Measurements from ENCODE around the gene AQP5. TPM values are rescaled to one million over a fixed set of nuclear protein-coding genes. Genes with fewer than 3 reads are reported as not detected.

The AQP5 gene
- total and polyA plus RNA-seq, 5 donors, result 2.0 to 7.0 (median 3.3) TPM

- no peak for DNase-seq
- intact Hi-C loops (cut with DNase I), result loop anchor here in 3 of 4 donors (5.0 to 10.0 kb wide), 3 partner anchors 72 to 79 kb away; no protein-coding TSS in a partner anchor
- WGBS, result 87% methylated on average over 5 of the region's 5 CpGs
- Histone ChIP-seq H3K27ac (ENCODE audit: low read length) (no peak overlapping the region), H3K9me3 (ENCODE audit: control insufficient read depth, low read length) (no peaks in the 10 kb centered on the region), H3K27me3 (ENCODE audit: control insufficient read depth, insufficient read depth) (no peaks in the 10 kb centered on the region), H3K4me1 (ENCODE audit: control insufficient read depth, insufficient read depth, low read length) (peaks cover 3% of the 10 kb centered on the region), H3K4me3 (ENCODE audit: low read length) (no peak overlapping the region)
- no peak for ATAC-seq
Observed at GRCh38 chr12:49944046-49944445, 17.6 kb upstream of the AQP5 start.

- ATAC-seq (no peak), DNase-seq (no peak)
- Histone ChIP-seq H3K9me3 (ENCODE audit: control insufficient read depth, low read length) (no peaks in the 10 kb centered on the region), H3K27ac (ENCODE audit: low read length) (no peak overlapping the region), H3K4me3 (ENCODE audit: low read length) (no peak overlapping the region), H3K4me1 (ENCODE audit: control insufficient read depth, insufficient read depth, low read length) (peaks cover under 1% of the 10 kb centered on the region), H3K27me3 (ENCODE audit: control insufficient read depth, insufficient read depth) (no peaks in the 10 kb centered on the region)
- intact Hi-C loops (cut with DNase I), result loop anchor here in 3 of 4 donors (5.0 to 10.0 kb wide), 3 partner anchors 72 to 80 kb away; no protein-coding TSS in a partner anchor
- WGBS, result 94% methylated on average over 3 of the region's 3 CpGs
Observed at GRCh38 chr12:49944718-49945117, 17.0 kb upstream of the AQP5 start.

DNA sequence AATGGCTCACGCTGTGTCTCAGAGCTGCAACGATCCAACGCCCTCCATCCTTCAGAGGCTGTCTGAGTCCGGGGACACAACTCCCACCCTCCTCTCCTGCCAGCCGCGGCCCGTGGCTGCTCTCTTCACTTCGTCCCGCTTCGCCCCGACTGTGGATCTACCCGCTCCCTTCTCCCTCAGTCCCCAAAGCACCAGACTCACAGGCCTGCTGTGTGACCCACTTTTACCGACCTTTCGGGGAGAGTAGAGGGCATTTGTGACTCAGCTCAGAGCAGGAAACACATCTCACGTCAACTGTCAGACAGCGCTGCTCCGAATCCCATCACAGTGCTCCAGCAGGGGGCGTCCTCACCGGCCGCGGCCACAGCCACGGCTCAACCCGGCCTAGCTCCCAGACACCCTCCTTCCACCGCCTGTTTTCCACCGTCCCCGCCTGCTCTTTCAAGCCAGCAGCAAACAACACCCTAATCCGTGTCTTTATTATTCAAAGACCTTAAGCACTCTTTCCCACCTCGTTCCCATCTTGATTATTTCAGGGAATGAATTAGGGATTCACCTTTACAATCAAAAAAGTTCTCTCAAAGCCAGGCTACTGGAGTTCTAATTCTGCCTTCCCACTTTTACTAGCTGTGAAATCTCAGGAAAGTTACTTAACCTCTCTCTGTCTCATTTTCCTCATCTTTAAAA is 16.1 kb upstream of the AQP5 start:
- peak; percentile 93 to 96 for ATAC-seq

GRCh38 chr12:49946086-49946485 is 15.6 kb upstream of the AQP5 start:
- ATAC-seq (no peak), DNase-seq (no peak)
- no peaks in the 10 kb centered on the region for H3K27me3 ChIP-seq (ENCODE audit: control insufficient read depth, insufficient read depth)
- H3K4me3 ChIP-seq (ENCODE audit: low read length), result no peak overlapping the region
- intact Hi-C loops (cut with DNase I), result loop anchor here in 1 of 4 donors (10.0 kb wide), 1 partner anchor 81 kb away; no protein-coding TSS in a partner anchor
- H3K9me3 ChIP-seq (ENCODE audit: control insufficient read depth, low read length), result no peaks in the 10 kb centered on the region
- WGBS, result 90% methylated on average over 9 of the region's 9 CpGs
- H3K4me1 ChIP-seq (ENCODE audit: control insufficient read depth, insufficient read depth, low read length), result no peaks in the 10 kb centered on the region
- no peak overlapping the region for H3K27ac ChIP-seq (ENCODE audit: low read length)

More for the DNA sequence above, 16.1 kb upstream of the AQP5 start:
- H3K4me1 ChIP-seq (ENCODE audit: control insufficient read depth, insufficient read depth, low read length), result no peaks in the 10 kb centered on the region
- 7% methylated on average over 28 of the region's 28 CpGs for WGBS
- H3K9me3 ChIP-seq (ENCODE audit: control insufficient read depth, low read length), result no peaks in the 10 kb centered on the region
- peak overlapping the region; percentile 26 for H3K27ac ChIP-seq (ENCODE audit: low read length)
- H3K4me3 ChIP-seq (ENCODE audit: low read length), result no peak overlapping the region
- H3K27me3 ChIP-seq (ENCODE audit: control insufficient read depth, insufficient read depth), result no peaks in the 10 kb centered on the region
- DNase-seq, result peak; percentile 89 to 95 (median 95)
- intact Hi-C loops (cut with DNase I), result loop anchor here in 1 of 4 donors (10.0 kb wide), 1 partner anchor 81 kb away; no protein-coding TSS in a partner anchor

GRCh38 chr12:49946497-49946896 is 15.2 kb upstream of the AQP5 start:
- Histone ChIP-seq H3K4me3 (ENCODE audit: low read length) (no peak overlapping the region), H3K4me1 (ENCODE audit: control insufficient read depth, insufficient read depth, low read length) (no peaks in the 10 kb centered on the region), H3K9me3 (ENCODE audit: control insufficient read depth, low read length) (no peaks in the 10 kb centered on the region), H3K27ac (ENCODE audit: low read length) (no peak overlapping the region), H3K27me3 (ENCODE audit: control insufficient read depth, insufficient read depth) (no peaks in the 10 kb centered on the region)
- WGBS, result 81% methylated on average over 3 of the region's 3 CpGs
- no peak for ATAC-seq
- no peak for DNase-seq
- intact Hi-C loops (cut with DNase I), result loop anchor here in 1 of 4 donors (10.0 kb wide), 1 partner anchor 82 kb away; no protein-coding TSS in a partner anchor

- H3K27ac ChIP-seq (ENCODE audit: low read length), result no peak overlapping the region
- intact Hi-C loops (cut with DNase I), result loop anchor here in 1 of 4 donors (10.0 kb wide), 1 partner anchor 83 kb away; no protein-coding TSS in a partner anchor
- ATAC-seq, result no peak
Observed at GRCh38 chr12:49947593-49948226, 14.0 kb upstream of the AQP5 start.

DNA sequence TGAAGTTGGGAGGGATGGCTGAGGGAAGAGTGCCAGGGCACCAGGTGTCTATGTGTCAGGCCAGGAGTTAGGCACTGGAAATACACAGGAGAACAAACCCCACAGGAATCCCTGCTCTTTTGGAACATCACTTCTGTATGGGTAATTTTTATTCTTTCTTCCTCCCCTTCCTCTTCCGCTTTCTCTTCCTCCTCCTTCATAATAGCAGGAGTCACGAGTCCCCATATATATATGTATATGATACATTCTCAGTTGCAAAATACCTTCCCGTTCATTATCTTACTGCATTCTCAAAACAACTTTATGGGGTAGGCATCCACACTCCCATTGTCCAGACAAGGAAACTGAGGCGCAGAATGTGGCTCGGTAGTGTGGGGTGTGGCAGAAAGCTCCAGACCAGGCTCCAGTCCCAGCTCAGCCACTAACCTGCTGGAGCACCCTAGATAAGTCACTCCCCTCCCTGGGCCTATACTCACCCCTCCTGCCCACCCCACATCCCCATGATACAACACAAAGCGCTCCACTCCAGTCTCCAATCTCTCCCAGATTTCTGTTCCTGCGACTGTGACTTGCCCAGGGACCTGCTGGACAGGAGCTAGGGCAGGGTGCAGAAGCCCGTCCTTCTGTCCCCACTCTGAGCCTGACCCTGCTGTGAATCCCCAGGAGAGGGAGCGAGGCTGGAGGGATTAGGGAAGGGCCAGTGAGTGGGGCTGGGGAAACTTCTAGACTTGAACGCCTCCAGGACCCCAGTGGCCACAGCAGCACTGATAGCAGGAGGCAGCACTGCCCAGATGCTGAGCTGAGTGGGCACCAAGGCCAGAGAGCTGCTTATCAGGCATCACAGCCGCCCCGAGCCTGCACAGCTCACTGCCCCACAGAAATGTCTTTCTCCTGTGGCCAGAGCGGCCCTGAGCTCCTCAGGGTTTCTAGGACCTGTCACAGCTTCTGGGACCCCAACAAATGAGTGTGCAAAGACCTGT is 12.5 kb upstream of the AQP5 start:
- ATAC-seq (no peak), DNase-seq (no peak)
- Histone ChIP-seq H3K4me1 (ENCODE audit: control insufficient read depth, insufficient read depth, low read length) (no peaks in the 10 kb centered on the region), H3K27ac (ENCODE audit: low read length) (no peak overlapping the region), H3K27me3 (ENCODE audit: control insufficient read depth, insufficient read depth) (no peaks in the 10 kb centered on the region), H3K4me3 (ENCODE audit: low read length) (no peak overlapping the region), H3K9me3 (ENCODE audit: control insufficient read depth, low read length) (no peaks in the 10 kb centered on the region)
- 80% methylated on average over 13 of the region's 13 CpGs for WGBS
- intact Hi-C loops (cut with DNase I), result loop anchor here in 1 of 4 donors (10.0 kb wide), 1 partner anchor 84 kb away; no protein-coding TSS in a partner anchor

More at GRCh38 chr12:49947593-49948226, 14.0 kb upstream of the AQP5 start:
- Histone ChIP-seq H3K4me3 (ENCODE audit: low read length) (no peak overlapping the region), H3K9me3 (ENCODE audit: control insufficient read depth, low read length) (no peaks in the 10 kb centered on the region), H3K4me1 (ENCODE audit: control insufficient read depth, insufficient read depth, low read length) (no peaks in the 10 kb centered on the region), H3K27me3 (ENCODE audit: control insufficient read depth, insufficient read depth) (no peaks in the 10 kb centered on the region)
- 84% methylated on average over 7 of the region's 7 CpGs for WGBS
- no peak for DNase-seq

DNA sequence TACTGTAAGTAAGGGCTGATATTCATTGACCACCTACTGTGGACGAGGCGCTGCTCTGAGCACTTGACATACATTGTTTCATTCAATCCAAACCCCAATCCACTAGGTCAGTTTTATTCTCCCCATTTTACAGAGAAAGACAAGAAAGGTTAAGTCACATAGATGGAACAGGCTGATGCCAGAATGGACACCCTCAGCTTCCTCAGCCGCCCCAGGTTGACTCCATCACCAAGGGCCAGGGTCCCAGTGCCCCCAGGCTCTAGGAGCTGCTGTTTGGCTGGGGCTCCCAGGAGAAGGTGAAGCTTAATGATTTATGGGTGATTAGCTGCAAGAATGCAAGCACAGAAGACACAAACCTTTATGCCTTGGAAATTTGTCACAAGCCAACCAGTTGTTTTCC is 11.8 kb upstream of the AQP5 start:
- H3K27ac ChIP-seq (ENCODE audit: low read length), result no peak overlapping the region
- H3K9me3 ChIP-seq (ENCODE audit: control insufficient read depth, low read length), result no peaks in the 10 kb centered on the region
- ATAC-seq, result no peak
- no peak for DNase-seq
- intact Hi-C loops (cut with DNase I), result loop anchor here in 2 of 4 donors (10.0 kb wide), 2 partner anchors 75 to 85 kb away; no protein-coding TSS in a partner anchor
- 94% methylated on average over 3 of the region's 3 CpGs for WGBS
- no peaks in the 10 kb centered on the region for H3K4me1 ChIP-seq (ENCODE audit: control insufficient read depth, insufficient read depth, low read length)
- no peak overlapping the region for H3K4me3 ChIP-seq (ENCODE audit: low read length)
- H3K27me3 ChIP-seq (ENCODE audit: control insufficient read depth, insufficient read depth), result no peaks in the 10 kb centered on the region

- intact Hi-C loops (cut with DNase I), result loop anchor here in 1 of 4 donors (10.0 kb wide), 1 partner anchor 76 kb away; no protein-coding TSS in a partner anchor
- H3K9me3 ChIP-seq (ENCODE audit: control insufficient read depth, low read length), result no peaks in the 10 kb centered on the region
- no peaks in the 10 kb centered on the region for H3K27me3 ChIP-seq (ENCODE audit: control insufficient read depth, insufficient read depth)
- 82% methylated on average over 32 of the region's 32 CpGs for WGBS
- no peak within 1 kb of the TSS for H3K4me3 ChIP-seq (ENCODE audit: low read length)
- peak in 1 of 2 donors; percentile 9 for ATAC-seq
- H3K27ac ChIP-seq (ENCODE audit: low read length), result no peak within 1 kb of the TSS
- no peaks in the 10 kb centered on the region for H3K4me1 ChIP-seq (ENCODE audit: control insufficient read depth, insufficient read depth, low read length)
- DNase-seq, result no peak
Observed at GRCh38 chr12:49950273-49951251, 11.1 kb upstream of the AQP5 start, which contains the start of gene AQP2. Gene AQP2, plus strand, starts transcription at chr12:49950737. Its CDS starts 94 bp downstream, at chr12:49950831.

All from right cardiac atrium (tissue), 5 donors.